H1 (cell line): Measurements from ENCODE around the gene FAM120B. TPM values are rescaled to one million over a fixed set of nuclear protein-coding genes. Genes with fewer than 3 reads are reported as not detected.
A peak's percentile ranks its signal among the peaks of the same experiment; 100 is the strongest.

Experiments used
- CBX8 ChIP-seq: fragments of 300-800, 300-1000 bp; sonication (generic); IDR thresholded peaks from 2 replicates; pipeline ENCODE4 v1.7.1; 2016; ENCODE audit warnings: low read depth, low read length, borderline replicate concordance
- GABPA ChIP-seq: IDR thresholded peaks from 2 replicates; pipeline ENCODE4 v1.6.1; 2011; ENCODE audit warnings: mild to moderate bottlenecking, low read length, moderate library complexity, borderline replicate concordance; ENCODE audit not compliant: insufficient read depth
- HDAC6 ChIP-seq: IDR thresholded peaks from one replicate; pipeline ENCODE4 v1.7.1; 2012; ENCODE audit warnings: low read depth, mild to moderate bottlenecking, inconsistent platforms, low read length, moderate library complexity
- PHF8 ChIP-seq: fragments of 200-600 bp; sonication (generic); conservative IDR thresholded peaks from 2 replicates; pipeline ENCODE4 v1.7.1; 2012; ENCODE audit warnings: low read depth, mild to moderate bottlenecking, inconsistent platforms, low read length, moderate library complexity
- RFX5 ChIP-seq: IDR thresholded peaks from 2 replicates; pipeline ENCODE4 v1.6.1; 2011; ENCODE audit warnings: low read depth, low read length, improper control_type of control experiment, borderline replicate concordance
- RXRA ChIP-seq: IDR thresholded peaks from 2 replicates; pipeline ENCODE4 v1.6.1; 2011; ENCODE audit warnings: low read depth, mild to moderate bottlenecking, low read length, moderate library complexity; ENCODE audit not compliant: insufficient read depth
- SAP30 ChIP-seq: fragments of 300-600 bp; sonication (generic); IDR thresholded peaks from 2 replicates; pipeline ENCODE4 v1.7.1; 2012; ENCODE audit warnings: low read length, moderate library complexity, mild to moderate bottlenecking, inconsistent platforms; ENCODE audit not compliant: insufficient read depth, insufficient replicate concordance
- ZNF274 ChIP-seq: IDR thresholded peaks from 2 replicates; pipeline ENCODE4 v1.7.0; 2012; ENCODE audit warnings: low read length, borderline replicate concordance; ENCODE audit errors: extremely low read depth
- polyA plus RNA-seq, 7 experiments: library from polyadenylated mRNA; depleted of rRNA in 3 of 7; stranded (reverse) in 5 of 7; unstranded in 2 of 7; fragments of >200 nt in 5 of 7; fragments of 200-250 nt in 2 of 7; gene quantifications; 1 replicate in 5 of 7; 2 replicates in 1 of 7; 4 replicates in 1 of 7; pipeline versions ENCODE4 v1.2.1 to v1.2.3, GENCODE V29; 2011 to 2013; ENCODE audit warnings: missing spikeins in 2 of 7, mixed read lengths in 2 of 7
- total RNA-seq: library from RNA; stranded (reverse); fragmentation: NEBNext Ultra II Directional; extraction: Animal tissue kit (Norgen Biotek cat#: 25700); gene quantifications from 2 replicates; pipeline ENCODE4 v1.2.1, GENCODE V29; 2021
- TF ChIP-seq, protein P1 (sequence below): fragments of 300-600 bp; sonication (generic); IDR thresholded peaks from 2 replicates; pipeline ENCODE4 v1.7.1; 2012; ENCODE audit warnings: low read length, moderate library complexity, mild to moderate bottlenecking, inconsistent platforms; ENCODE audit not compliant: insufficient replicate concordance

FAM120B gene
- total and polyA plus RNA-seq, 2 of the 8 experiments (the other 6 are each of a cell fraction or from before 2014, with no cell fraction given) = 5.1 to 12.5 TPM

DNA sequence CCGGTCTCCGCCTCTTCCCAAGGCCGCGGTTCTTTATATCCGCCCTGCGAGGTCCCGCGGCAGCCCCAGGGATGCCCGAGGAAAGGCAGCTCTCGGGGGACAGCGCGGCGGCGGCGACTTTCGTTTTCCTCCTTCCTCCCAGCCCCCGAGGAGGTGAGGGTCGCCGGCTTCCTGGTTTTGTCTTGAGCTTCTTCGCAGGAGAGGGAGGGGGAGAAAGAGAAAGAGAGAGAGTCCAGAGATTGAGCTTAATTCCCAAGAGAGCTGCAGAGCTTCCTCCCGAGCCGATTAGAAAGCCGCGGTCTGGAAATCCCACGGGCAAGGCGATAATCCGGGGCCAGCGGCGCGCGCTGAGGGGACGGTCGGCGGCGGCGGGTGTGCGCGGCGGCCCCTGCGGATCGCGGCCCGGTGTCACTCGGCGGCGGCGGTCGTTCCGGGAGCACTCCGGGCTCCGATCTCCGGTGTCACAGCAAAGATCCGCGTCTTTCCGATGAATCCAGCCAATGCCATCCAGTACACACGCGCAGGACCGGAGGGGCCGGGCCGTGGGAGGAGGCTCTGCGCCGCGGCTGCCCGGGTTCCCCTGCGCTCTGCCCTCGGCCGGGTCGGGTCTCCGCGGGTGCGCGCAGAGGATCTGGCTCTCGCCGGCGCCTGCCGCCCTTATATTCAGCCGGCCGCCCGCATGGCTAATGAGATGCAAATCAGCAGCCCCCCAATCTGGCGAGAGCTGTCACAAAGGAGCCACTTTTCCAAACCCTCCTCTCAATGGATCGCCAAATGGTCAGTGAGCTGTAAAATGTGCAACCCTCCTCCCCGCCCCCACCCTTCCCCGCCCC lies 16.0 kb upstream of the FAM120B start, which contains the start of gene DLL1 (continued):
- TF ChIP-seq, protein P1, sequence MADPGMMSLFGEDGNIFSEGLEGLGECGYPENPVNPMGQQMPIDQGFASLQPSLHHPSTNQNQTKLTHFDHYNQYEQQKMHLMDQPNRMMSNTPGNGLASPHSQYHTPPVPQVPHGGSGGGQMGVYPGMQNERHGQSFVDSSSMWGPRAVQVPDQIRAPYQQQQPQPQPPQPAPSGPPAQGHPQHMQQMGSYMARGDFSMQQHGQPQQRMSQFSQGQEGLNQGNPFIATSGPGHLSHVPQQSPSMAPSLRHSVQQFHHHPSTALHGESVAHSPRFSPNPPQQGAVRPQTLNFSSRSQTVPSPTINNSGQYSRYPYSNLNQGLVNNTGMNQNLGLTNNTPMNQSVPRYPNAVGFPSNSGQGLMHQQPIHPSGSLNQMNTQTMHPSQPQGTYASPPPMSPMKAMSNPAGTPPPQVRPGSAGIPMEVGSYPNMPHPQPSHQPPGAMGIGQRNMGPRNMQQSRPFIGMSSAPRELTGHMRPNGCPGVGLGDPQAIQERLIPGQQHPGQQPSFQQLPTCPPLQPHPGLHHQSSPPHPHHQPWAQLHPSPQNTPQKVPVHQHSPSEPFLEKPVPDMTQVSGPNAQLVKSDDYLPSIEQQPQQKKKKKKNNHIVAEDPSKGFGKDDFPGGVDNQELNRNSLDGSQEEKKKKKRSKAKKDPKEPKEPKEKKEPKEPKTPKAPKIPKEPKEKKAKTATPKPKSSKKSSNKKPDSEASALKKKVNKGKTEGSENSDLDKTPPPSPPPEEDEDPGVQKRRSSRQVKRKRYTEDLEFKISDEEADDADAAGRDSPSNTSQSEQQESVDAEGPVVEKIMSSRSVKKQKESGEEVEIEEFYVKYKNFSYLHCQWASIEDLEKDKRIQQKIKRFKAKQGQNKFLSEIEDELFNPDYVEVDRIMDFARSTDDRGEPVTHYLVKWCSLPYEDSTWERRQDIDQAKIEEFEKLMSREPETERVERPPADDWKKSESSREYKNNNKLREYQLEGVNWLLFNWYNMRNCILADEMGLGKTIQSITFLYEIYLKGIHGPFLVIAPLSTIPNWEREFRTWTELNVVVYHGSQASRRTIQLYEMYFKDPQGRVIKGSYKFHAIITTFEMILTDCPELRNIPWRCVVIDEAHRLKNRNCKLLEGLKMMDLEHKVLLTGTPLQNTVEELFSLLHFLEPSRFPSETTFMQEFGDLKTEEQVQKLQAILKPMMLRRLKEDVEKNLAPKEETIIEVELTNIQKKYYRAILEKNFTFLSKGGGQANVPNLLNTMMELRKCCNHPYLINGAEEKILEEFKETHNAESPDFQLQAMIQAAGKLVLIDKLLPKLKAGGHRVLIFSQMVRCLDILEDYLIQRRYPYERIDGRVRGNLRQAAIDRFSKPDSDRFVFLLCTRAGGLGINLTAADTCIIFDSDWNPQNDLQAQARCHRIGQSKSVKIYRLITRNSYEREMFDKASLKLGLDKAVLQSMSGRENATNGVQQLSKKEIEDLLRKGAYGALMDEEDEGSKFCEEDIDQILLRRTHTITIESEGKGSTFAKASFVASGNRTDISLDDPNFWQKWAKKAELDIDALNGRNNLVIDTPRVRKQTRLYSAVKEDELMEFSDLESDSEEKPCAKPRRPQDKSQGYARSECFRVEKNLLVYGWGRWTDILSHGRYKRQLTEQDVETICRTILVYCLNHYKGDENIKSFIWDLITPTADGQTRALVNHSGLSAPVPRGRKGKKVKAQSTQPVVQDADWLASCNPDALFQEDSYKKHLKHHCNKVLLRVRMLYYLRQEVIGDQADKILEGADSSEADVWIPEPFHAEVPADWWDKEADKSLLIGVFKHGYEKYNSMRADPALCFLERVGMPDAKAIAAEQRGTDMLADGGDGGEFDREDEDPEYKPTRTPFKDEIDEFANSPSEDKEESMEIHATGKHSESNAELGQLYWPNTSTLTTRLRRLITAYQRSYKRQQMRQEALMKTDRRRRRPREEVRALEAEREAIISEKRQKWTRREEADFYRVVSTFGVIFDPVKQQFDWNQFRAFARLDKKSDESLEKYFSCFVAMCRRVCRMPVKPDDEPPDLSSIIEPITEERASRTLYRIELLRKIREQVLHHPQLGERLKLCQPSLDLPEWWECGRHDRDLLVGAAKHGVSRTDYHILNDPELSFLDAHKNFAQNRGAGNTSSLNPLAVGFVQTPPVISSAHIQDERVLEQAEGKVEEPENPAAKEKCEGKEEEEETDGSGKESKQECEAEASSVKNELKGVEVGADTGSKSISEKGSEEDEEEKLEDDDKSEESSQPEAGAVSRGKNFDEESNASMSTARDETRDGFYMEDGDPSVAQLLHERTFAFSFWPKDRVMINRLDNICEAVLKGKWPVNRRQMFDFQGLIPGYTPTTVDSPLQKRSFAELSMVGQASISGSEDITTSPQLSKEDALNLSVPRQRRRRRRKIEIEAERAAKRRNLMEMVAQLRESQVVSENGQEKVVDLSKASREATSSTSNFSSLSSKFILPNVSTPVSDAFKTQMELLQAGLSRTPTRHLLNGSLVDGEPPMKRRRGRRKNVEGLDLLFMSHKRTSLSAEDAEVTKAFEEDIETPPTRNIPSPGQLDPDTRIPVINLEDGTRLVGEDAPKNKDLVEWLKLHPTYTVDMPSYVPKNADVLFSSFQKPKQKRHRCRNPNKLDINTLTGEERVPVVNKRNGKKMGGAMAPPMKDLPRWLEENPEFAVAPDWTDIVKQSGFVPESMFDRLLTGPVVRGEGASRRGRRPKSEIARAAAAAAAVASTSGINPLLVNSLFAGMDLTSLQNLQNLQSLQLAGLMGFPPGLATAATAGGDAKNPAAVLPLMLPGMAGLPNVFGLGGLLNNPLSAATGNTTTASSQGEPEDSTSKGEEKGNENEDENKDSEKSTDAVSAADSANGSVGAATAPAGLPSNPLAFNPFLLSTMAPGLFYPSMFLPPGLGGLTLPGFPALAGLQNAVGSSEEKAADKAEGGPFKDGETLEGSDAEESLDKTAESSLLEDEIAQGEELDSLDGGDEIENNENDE = no peak
- no peak for TF ChIP-seq SAP30
- TF ChIP-seq HDAC6 = no peak
- TF ChIP-seq RXRA = no peak
- TF ChIP-seq CBX8 = no peak
- TF ChIP-seq PHF8 = peak; percentile 54
- 0 out of 2 replicates have a peak, but pooled peaks have one; percentile 14 for TF ChIP-seq GABPA
- TF ChIP-seq RFX5 = no peak
- no peak for TF ChIP-seq ZNF274
